NCI-H82 treated with DMSO at 0.1 percent for 48 hours (cell line): Measurements from ENCODE around the gene NR2F6.
A peak's percentile ranks its signal among the peaks of the same experiment; 100 is the strongest.
"Not testable (repeated sequence)": the region's sequence is repeated elsewhere in the genome, so short reads cannot be mapped to it uniquely, and the experiment has no call there.

Experiments used
- DNase-seq: peaks from one replicate; lab custom pipeline; 2025; ENCODE audit not compliant: unreplicated experiment; lab: John Stamatoyannopoulos, UW

The NR2F6 gene

GRCh38 chr19:17245535-17245984, at the start of gene NR2F6:
NR2F6 (minus strand) TSS chr19:17245919; CDS start chr19:17245220, 699 bp downstream.
- no peak for DNase-seq

- peak; percentile 36 for DNase-seq
These were observed 48.6 kb upstream of the NR2F6 start for GRCh38 chr19:17294051-17294891.

GRCh38 chr19:17293605-17294004, 47.9 kb upstream of the NR2F6 start:
- DNase-seq, result no peak

GRCh38 chr19:17292301-17293074, 46.8 kb upstream of the NR2F6 start:
- DNase-seq, result peak; percentile 90

GRCh38 chr19:17289489-17289888, 43.8 kb upstream of the NR2F6 start:
- peak; percentile 77 for DNase-seq

GRCh38 chr19:17286752-17287151, 41.0 kb upstream of the NR2F6 start:
- DNase-seq, result no peak

- no peak for DNase-seq
These were observed 40.5 kb upstream of the NR2F6 start for GRCh38 chr19:17286263-17286662.

GRCh38 chr19:17285415-17286135, 39.9 kb upstream of the NR2F6 start:
- DNase-seq, result no peak

GRCh38 chr19:17283504-17283996, 37.8 kb upstream of the NR2F6 start:
- DNase-seq, result no peak

- peak; percentile 85 for DNase-seq
These were observed 36.9 kb upstream of the NR2F6 start for GRCh38 chr19:17282488-17283125.

GRCh38 chr19:17281391-17282304, 35.9 kb upstream of the NR2F6 start, which contains the start of gene ANKLE1:
ANKLE1 (plus strand) TSS chr19:17281901; CDS start chr19:17281921, 20 bp downstream.
- DNase-seq, result no peak

- no peak for DNase-seq
These were observed 33.7 kb upstream of the NR2F6 start for GRCh38 chr19:17279436-17279835.

- no peak for DNase-seq
These were observed 29.9 kb upstream of the NR2F6 start for GRCh38 chr19:17275441-17276175.

- not testable (repeated sequence) for DNase-seq
These were observed 29.2 kb upstream of the NR2F6 start for GRCh38 chr19:17274892-17275291.

GRCh38 chr19:17268754-17269153, 23.0 kb upstream of the NR2F6 start:
- no peak for DNase-seq

- peak; percentile 100 for DNase-seq
These were observed 21.5 kb upstream of the NR2F6 start, which contains the start of gene BABAM1 for GRCh38 chr19:17266975-17267788. BABAM1 (plus strand) TSS chr19:17267443; CDS start chr19:17268807, 1,364 bp downstream.

- DNase-seq, result no peak
These were observed 20.9 kb upstream of the NR2F6 start for GRCh38 chr19:17266589-17266974.

- no peak for DNase-seq
These were observed 20.3 kb upstream of the NR2F6 start for GRCh38 chr19:17266026-17266425.
